Measurements from ENCODE around the gene HLA-DRB1.

The HLA-DRB1 gene

GRCh38 chr6:32617751-32618150 lies 28.1 kb upstream of the HLA-DRB1 start:
- Histone ChIP-seq H3K27me3 (ENCODE audit: insufficient read depth, low read depth) (no peaks in the 10 kb centered on the region), H4K20me1 (ENCODE audit: insufficient read depth) (no peaks in the 10 kb centered on the region), H3K79me2 (ENCODE audit: insufficient read depth, low read depth) (no peaks in the 10 kb centered on the region), H2AFZ (ENCODE audit: low read depth) (no peak overlapping the region), H3K4me2 (no peak overlapping the region), H3K4me1 (ENCODE audit: low read depth, poor library complexity, severe bottlenecking) (peaks cover 23% of the 10 kb centered on the region), H3K9ac (no peak overlapping the region), H3K4me3 (IDR thresholded peaks at IDR 0.05; ENCODE audit: insufficient read depth, low read depth, low read length) (no peak overlapping the region), H3K27ac (no peak overlapping the region), H3K36me3 (ENCODE audit: insufficient read depth) (no peaks in the 10 kb centered on the region)
- no peak for TF ChIP-seq CTCF (conservative IDR thresholded peaks at IDR 0.05; ENCODE audit: low read depth, low read length)

DNA sequence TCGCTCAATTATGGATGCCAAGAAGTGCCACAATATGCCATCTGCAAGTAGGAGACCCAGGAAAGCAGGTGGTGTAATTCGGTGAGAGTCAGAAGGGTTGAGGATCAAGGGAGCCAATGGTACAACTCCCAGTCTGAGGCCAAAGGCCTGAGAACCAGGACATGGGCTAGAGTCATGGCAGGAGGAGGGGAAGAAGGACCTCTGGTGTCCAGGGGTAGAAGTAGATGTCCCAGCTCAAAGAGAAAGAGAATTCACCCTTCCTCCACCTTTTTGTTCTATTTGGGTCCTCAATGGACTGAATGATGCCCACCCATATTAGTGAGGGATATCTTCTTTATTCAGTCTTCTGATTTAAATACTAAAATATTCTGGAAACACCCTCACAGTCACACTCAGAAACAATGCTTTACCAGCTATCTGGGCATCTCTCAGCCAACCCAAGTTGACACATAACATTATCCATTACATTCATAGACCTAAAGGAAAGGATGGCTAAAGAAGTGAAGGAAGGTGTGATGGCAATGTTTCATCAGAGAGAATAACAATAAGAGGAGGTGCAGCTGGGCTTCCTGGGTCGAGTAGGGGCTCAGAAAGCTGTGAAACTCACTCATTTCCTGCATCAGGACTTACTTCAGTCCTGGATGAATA lies 26.4 kb upstream of the HLA-DRB1 start:
- Histone ChIP-seq H3K4me2 (no peak overlapping the region), H3K36me3 (ENCODE audit: insufficient read depth) (no peaks in the 10 kb centered on the region), H3K4me1 (ENCODE audit: low read depth, poor library complexity, severe bottlenecking) (peaks cover 6% of the 10 kb centered on the region), H3K4me3 (IDR thresholded peaks at IDR 0.05; ENCODE audit: insufficient read depth, low read depth, low read length) (no peak overlapping the region), H2AFZ (ENCODE audit: low read depth) (no peak overlapping the region), H3K27me3 (ENCODE audit: insufficient read depth, low read depth) (no peaks in the 10 kb centered on the region), H4K20me1 (ENCODE audit: insufficient read depth) (no peaks in the 10 kb centered on the region), H3K79me2 (ENCODE audit: insufficient read depth, low read depth) (no peaks in the 10 kb centered on the region), H3K9ac (no peak overlapping the region), H3K27ac (no peak overlapping the region)
- TF ChIP-seq CTCF (conservative IDR thresholded peaks at IDR 0.05; ENCODE audit: low read depth, low read length): no peak

GRCh38 chr6:32614366-32615081 lies 24.9 kb upstream of the HLA-DRB1 start:
- TF ChIP-seq CTCF (conservative IDR thresholded peaks at IDR 0.05; ENCODE audit: low read depth, low read length): no peak
- no peaks in the 10 kb centered on the region for H3K27me3 ChIP-seq (ENCODE audit: insufficient read depth, low read depth)
- H3K36me3 ChIP-seq (ENCODE audit: insufficient read depth): no peaks in the 10 kb centered on the region
- H2AFZ ChIP-seq (ENCODE audit: low read depth): no peak overlapping the region
- H3K9ac ChIP-seq: no peak overlapping the region
- no peak overlapping the region for H3K27ac ChIP-seq
- H3K79me2 ChIP-seq (ENCODE audit: insufficient read depth, low read depth): no peaks in the 10 kb centered on the region
- H4K20me1 ChIP-seq (ENCODE audit: insufficient read depth): no peaks in the 10 kb centered on the region
- H3K4me3 ChIP-seq (IDR thresholded peaks at IDR 0.05; ENCODE audit: insufficient read depth, low read depth, low read length): no peak overlapping the region
- no peak overlapping the region for H3K4me2 ChIP-seq
- H3K4me1 ChIP-seq (ENCODE audit: low read depth, poor library complexity, severe bottlenecking): peaks cover 15% of the 10 kb centered on the region

GRCh38 chr6:32613475-32613874 lies 23.8 kb upstream of the HLA-DRB1 start:
- Histone ChIP-seq H3K4me2 (no peak overlapping the region), H3K79me2 (ENCODE audit: insufficient read depth, low read depth) (no peaks in the 10 kb centered on the region), H3K9ac (no peak overlapping the region), H4K20me1 (ENCODE audit: insufficient read depth) (no peaks in the 10 kb centered on the region), H2AFZ (ENCODE audit: low read depth) (no peak overlapping the region), H3K4me1 (ENCODE audit: low read depth, poor library complexity, severe bottlenecking) (peaks cover 18% of the 10 kb centered on the region), H3K27ac (no peak overlapping the region), H3K27me3 (ENCODE audit: insufficient read depth, low read depth) (no peaks in the 10 kb centered on the region), H3K36me3 (ENCODE audit: insufficient read depth) (no peaks in the 10 kb centered on the region), H3K4me3 (IDR thresholded peaks at IDR 0.05; ENCODE audit: insufficient read depth, low read depth, low read length) (no peak overlapping the region)
- TF ChIP-seq CTCF (conservative IDR thresholded peaks at IDR 0.05; ENCODE audit: low read depth, low read length): no peak
